Epithelial cell of proximal tubule (primary cell): ENCODE measurements around the gene GLTPD2. TPM values are rescaled to one million over a fixed set of nuclear protein-coding genes. Genes with fewer than 3 reads are reported as not detected.

ENCODE experiments used
- DNase-seq: peaks from one replicate; pipeline ENCODE4 v3.0.0-alpha.2; 2011; ENCODE audit warnings: low read depth
- H3K4me3 ChIP-seq: 2 replicates; pipeline ENCODE4 v1.5.1; 2011; ENCODE audit warnings: low read depth, mild to moderate bottlenecking, low read length
- CTCF ChIP-seq: conservative IDR thresholded peaks from 2 replicates; pipeline ENCODE4 v1.5.1; 2012; ENCODE audit warnings: low read depth, mild to moderate bottlenecking, low read length
- total RNA-seq: library from RNA; depleted of rRNA; stranded (reverse); fragments of >200 nt; gene quantifications from 2 replicates; pipeline ENCODE4 v1.2.3, GENCODE V29; 2015

The GLTPD2 gene
- not detected in 2 replicates for total RNA-seq

GRCh38 chr17:4788807-4789700 lies at the start of gene GLTPD2:
TSS of gene GLTPD2 (plus strand) at chr17:4788964. CDS start at chr17:4789012, 48 bp downstream.
- TF ChIP-seq CTCF, result no peak
- no peak for DNase-seq
- H3K4me3 ChIP-seq, result peak within 1 kb of the TSS; percentile 65

GRCh38 chr17:4739122-4740024 lies 49.4 kb upstream of the GLTPD2 start, which contains the start of the genes CXCL16 and ZMYND15:
TSS of gene CXCL16 (minus strand) at chr17:4739928. CDS start at chr17:4739339, 589 bp downstream.
TSS of gene ZMYND15 (plus strand) at chr17:4739833. CDS start at chr17:4740549, 716 bp downstream.
- TF ChIP-seq CTCF, result no peak
- H3K4me3 ChIP-seq, result peak within 1 kb of the TSS; percentile 73
- DNase-seq, result no peak

GRCh38 chr17:4740025-4740351 lies 48.8 kb upstream of the GLTPD2 start:
- H3K4me3 ChIP-seq, result peak overlapping the region; percentile 73
- no peak for DNase-seq
- TF ChIP-seq CTCF, result no peak

GRCh38 chr17:4740584-4740983 lies 48.2 kb upstream of the GLTPD2 start:
- no peak for TF ChIP-seq CTCF
- DNase-seq, result no peak
- no peak overlapping the region for H3K4me3 ChIP-seq

GRCh38 chr17:4741544-4741943 lies 47.2 kb upstream of the GLTPD2 start:
- DNase-seq, result no peak
- no peak overlapping the region for H3K4me3 ChIP-seq
- no peak for TF ChIP-seq CTCF

GRCh38 chr17:4742133-4742532 lies 46.6 kb upstream of the GLTPD2 start:
- no peak for DNase-seq
- TF ChIP-seq CTCF, result no peak
- no peak overlapping the region for H3K4me3 ChIP-seq
